GM12891 (cell line): ENCODE results near the gene RPL6.
"Not testable (repeated sequence)": the region's sequence is repeated elsewhere in the genome, so short reads cannot be mapped to it uniquely, and the experiment has no call there.

Experiments
- DNase-seq: peaks from one replicate; pipeline ENCODE4 v3.0.0; 2011; ENCODE audit warnings: low spot score; ENCODE audit not compliant: insufficient read length
- FAIRE-seq: peaks from 2 replicates; lab custom pipeline; 2011; peaks lifted over from hg19 to GRCh38; lab: Jason Lieb, UNC
- PAX5 ChIP-seq: IDR thresholded peaks from 2 replicates; pipeline ENCODE4 v1.6.1; 2011; ENCODE audit warnings: low read length, moderate library complexity, mild to moderate bottlenecking; ENCODE audit not compliant: insufficient read depth, severe bottlenecking
- POLR2A ChIP-seq: IDR thresholded peaks from 2 replicates; pipeline ENCODE4 v1.6.1; 2011; ENCODE audit warnings: low read depth, low read length, control low read depth
- POLR2AphosphoS5 ChIP-seq: IDR thresholded peaks from 2 replicates; pipeline ENCODE4 v1.6.1; 2011; ENCODE audit warnings: low read depth, low read length, control low read depth
- POU2F2 ChIP-seq: IDR thresholded peaks from 2 replicates; pipeline ENCODE4 v1.6.1; 2011; ENCODE audit warnings: low read depth, mild to moderate bottlenecking, control low read depth, low read length, moderate library complexity
- SPI1 ChIP-seq: IDR thresholded peaks from 2 replicates; pipeline ENCODE4 v1.6.1; 2011; ENCODE audit warnings: low read depth, low read length, control low read depth
- TAF1 ChIP-seq: IDR thresholded peaks from 2 replicates; pipeline ENCODE4 v1.6.1; 2011; ENCODE audit warnings: low read depth, low read length, control low read depth

RPL6 gene

GRCh38 chr12:112439769-112440168 lies 30.4 kb upstream of the RPL6 start:
- FAIRE-seq (no peak), DNase-seq (no peak)
- TF ChIP-seq TAF1, result no peak
- no peak for TF ChIP-seq POU2F2
- TF ChIP-seq POLR2AphosphoS5, result no peak

GRCh38 chr12:112438645-112439044 lies 29.2 kb upstream of the RPL6 start:
- FAIRE-seq, DNase-seq: not testable (repeated sequence)

GRCh38 chr12:112433551-112433950 lies 24.1 kb upstream of the RPL6 start:
- TF ChIP-seq POLR2AphosphoS5, result no peak
- TF ChIP-seq POLR2A, result no peak
- no peak for TF ChIP-seq POU2F2
- FAIRE-seq, result no peak
- no peak for DNase-seq

- no peak for TF ChIP-seq TAF1
- no peak for TF ChIP-seq POLR2A
- TF ChIP-seq POLR2AphosphoS5, result no peak
- TF ChIP-seq SPI1, result no peak
- TF ChIP-seq POU2F2, result no peak
- TF ChIP-seq PAX5, result no peak
- DNase-seq (no peak), FAIRE-seq (no peak)
Measured at GRCh38 chr12:112431965-112432364, 22.6 kb upstream of the RPL6 start.

- FAIRE-seq (peak; percentile 57), DNase-seq (no peak)
- TF ChIP-seq TAF1 (no peak), SPI1 (0 out of 2 replicates have a peak, but pooled peaks have one; percentile 6)
Measured at GRCh38 chr12:112430929-112431328, 21.5 kb upstream of the RPL6 start.

GRCh38 chr12:112427760-112428159 lies 18.4 kb upstream of the RPL6 start:
- FAIRE-seq, result no peak

GRCh38 chr12:112425582-112426382 lies 16.4 kb upstream of the RPL6 start:
- DNase-seq, result no peak
- TF ChIP-seq POLR2AphosphoS5 (no peak), POLR2A (no peak), SPI1 (no peak), PAX5 (no peak), POU2F2 (no peak), TAF1 (no peak)
- no peak for FAIRE-seq

More at GRCh38 chr12:112427760-112428159, 18.4 kb upstream of the RPL6 start:
- DNase-seq, result no peak
- TF ChIP-seq POLR2AphosphoS5 (no peak), TAF1 (no peak), SPI1 (no peak), POLR2A (no peak), PAX5 (no peak), POU2F2 (no peak)

GRCh38 chr12:112424126-112424525 lies 14.7 kb upstream of the RPL6 start:
- TF ChIP-seq TAF1 (no peak), POLR2A (no peak), POLR2AphosphoS5 (no peak), POU2F2 (no peak), SPI1 (no peak), PAX5 (no peak)
- FAIRE-seq (no peak), DNase-seq (no peak)

- TF ChIP-seq POLR2A (no peak), POLR2AphosphoS5 (no peak), PAX5 (no peak), POU2F2 (no peak), TAF1 (no peak), SPI1 (no peak)
- DNase-seq (no peak), FAIRE-seq (no peak)
Measured at GRCh38 chr12:112422531-112422930, 13.1 kb upstream of the RPL6 start.

- TF ChIP-seq POU2F2, result no peak
- DNase-seq (no peak), FAIRE-seq (no peak)
Measured at GRCh38 chr12:112421363-112421762, 12.0 kb upstream of the RPL6 start.
